ENCODE data around the gene SLC6A2.

DNA sequence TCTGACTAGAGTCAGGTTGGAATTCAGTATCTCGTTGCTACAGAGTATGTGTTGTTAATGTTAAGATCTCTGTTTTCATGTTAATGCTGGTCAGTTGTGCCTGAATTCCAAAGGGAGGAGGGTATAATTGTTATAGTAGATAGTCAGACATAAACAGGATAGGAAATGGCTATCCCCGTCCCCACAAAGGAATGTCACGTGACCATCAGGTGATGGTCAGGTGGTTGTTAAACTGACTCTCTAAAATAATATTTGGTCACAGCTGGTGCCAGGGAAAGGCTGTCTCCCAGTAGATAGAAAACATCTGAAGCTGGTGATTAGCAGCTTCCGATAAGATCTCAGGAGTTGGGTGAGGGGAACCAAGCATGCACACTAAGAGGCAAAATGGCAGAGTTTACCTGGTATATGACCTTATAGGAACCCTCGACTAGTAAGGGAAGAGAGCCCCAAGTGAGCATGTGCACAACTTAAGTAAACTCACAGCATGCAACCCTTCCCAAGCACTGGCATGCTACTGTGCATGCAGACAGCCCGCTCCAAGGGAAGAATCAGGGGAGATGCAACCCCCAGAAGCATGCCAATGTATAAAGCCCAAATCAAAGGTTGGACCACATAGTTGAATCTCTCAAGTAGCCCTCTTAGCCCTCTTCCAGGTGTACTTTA lies 27.4 kb upstream of the SLC6A2 start:
- TF ChIP-seq, protein P1, sequence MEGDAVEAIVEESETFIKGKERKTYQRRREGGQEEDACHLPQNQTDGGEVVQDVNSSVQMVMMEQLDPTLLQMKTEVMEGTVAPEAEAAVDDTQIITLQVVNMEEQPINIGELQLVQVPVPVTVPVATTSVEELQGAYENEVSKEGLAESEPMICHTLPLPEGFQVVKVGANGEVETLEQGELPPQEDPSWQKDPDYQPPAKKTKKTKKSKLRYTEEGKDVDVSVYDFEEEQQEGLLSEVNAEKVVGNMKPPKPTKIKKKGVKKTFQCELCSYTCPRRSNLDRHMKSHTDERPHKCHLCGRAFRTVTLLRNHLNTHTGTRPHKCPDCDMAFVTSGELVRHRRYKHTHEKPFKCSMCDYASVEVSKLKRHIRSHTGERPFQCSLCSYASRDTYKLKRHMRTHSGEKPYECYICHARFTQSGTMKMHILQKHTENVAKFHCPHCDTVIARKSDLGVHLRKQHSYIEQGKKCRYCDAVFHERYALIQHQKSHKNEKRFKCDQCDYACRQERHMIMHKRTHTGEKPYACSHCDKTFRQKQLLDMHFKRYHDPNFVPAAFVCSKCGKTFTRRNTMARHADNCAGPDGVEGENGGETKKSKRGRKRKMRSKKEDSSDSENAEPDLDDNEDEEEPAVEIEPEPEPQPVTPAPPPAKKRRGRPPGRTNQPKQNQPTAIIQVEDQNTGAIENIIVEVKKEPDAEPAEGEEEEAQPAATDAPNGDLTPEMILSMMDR (IDR thresholded peaks at IDR 0.05): no peak
- TF ChIP-seq POLR2AphosphoS5 (IDR thresholded peaks at IDR 0.05) (no peak), POLR2A (IDR thresholded peaks at IDR 0.05) (no peak)

All from suprapubic skin (tissue), 4 donors.